Tibial nerve (tissue), 4 donors: ENCODE data around the gene DNMT3A. TPM values are rescaled to one million over a fixed set of nuclear protein-coding genes. Genes with fewer than 3 reads are reported as not detected.
A peak's percentile ranks its signal among the peaks of the same experiment; 100 is the strongest.

ENCODE experiments used
- DNase-seq, 2 donors: peaks; one replicate each; pipeline ENCODE4 v3.0.0-alpha.2; 2019; ENCODE audit warnings: low spot score in 2 of 2
- H3K27ac ChIP-seq, 4 donors: fragments of 200-600 bp; sonication (generic) in 3 of 4; one replicate each; pipeline ENCODE4 v1.5.1; 2017 to 2019; ENCODE audit warnings: mild to moderate bottlenecking in 1 of 4
- H3K27me3 ChIP-seq, 2 donors: fragments of 200-600 bp; sonication (generic) in 1 of 2; one replicate each; pipeline versions ENCODE4 v1.5.1 to v1.6.0; 2017 to 2019
- H3K36me3 ChIP-seq, 3 donors: fragments of 200-600 bp; sonication (generic); one replicate each; pipeline ENCODE4 v1.5.1; 2018 to 2019
- H3K4me1 ChIP-seq, 4 donors: fragments of 200-600 bp; sonication (generic) in 3 of 4; one replicate each; pipeline ENCODE4 v1.5.1; 2017 to 2019
- H3K4me3 ChIP-seq, 4 donors: fragments of 200-600 bp; sonication (generic) in 3 of 4; one replicate each; pipeline ENCODE4 v1.5.1; 2017 to 2019; ENCODE audit warnings: mild to moderate bottlenecking in 1 of 4, moderate library complexity in 1 of 4
- H3K9me3 ChIP-seq, 4 donors: fragments of 200-600 bp; sonication (generic) in 3 of 4; one replicate each; pipeline ENCODE4 v1.5.1; 2017 to 2019
- EP300 ChIP-seq, 2 donors: sonication (generic); formaldehyde crosslinking; IDR thresholded peaks; one replicate each; pipeline ENCODE4 v1.6.1; 2017; ENCODE audit warnings: antibody characterized with exemption in 2 of 2, mild to moderate bottlenecking in 1 of 2
- POLR2A ChIP-seq, 2 donors: fragments of 450-650 bp; IDR thresholded peaks; one replicate each; pipeline ENCODE4 v1.6.1; 2017; ENCODE audit warnings: antibody characterized with exemption in 2 of 2, mild to moderate bottlenecking in 2 of 2, moderate library complexity in 2 of 2
- WGBS, 2 donors: methylation state at CpG; one replicate each; pipeline ENCODE4 v1.1.5; 2018; 5-methylcytosine and 5-hydroxymethylcytosine counted together
- total RNA-seq, 4 donors: library from RNA; depleted of rRNA; stranded (reverse); fragments of >200 nt; gene quantifications; one replicate each; pipeline ENCODE4 v1.1.0, GENCODE V29; 2016
- TF ChIP-seq, protein P1 (sequence below), 5 experiments: fragments of 200-600 bp in 3 of 5; fragments of 450-650 bp in 2 of 5; sonication (generic) in 3 of 5; IDR thresholded peaks; one replicate each; pipeline ENCODE4 v1.5.1; 2016 to 2019; ENCODE audit warnings: antibody characterized with exemption in 5 of 5, mild to moderate bottlenecking in 3 of 5, moderate library complexity in 2 of 5

The DNMT3A gene
- total RNA-seq, 4 donors from 2014 or later: 17.4 to 28.4 (median 25.0) TPM

DNA sequence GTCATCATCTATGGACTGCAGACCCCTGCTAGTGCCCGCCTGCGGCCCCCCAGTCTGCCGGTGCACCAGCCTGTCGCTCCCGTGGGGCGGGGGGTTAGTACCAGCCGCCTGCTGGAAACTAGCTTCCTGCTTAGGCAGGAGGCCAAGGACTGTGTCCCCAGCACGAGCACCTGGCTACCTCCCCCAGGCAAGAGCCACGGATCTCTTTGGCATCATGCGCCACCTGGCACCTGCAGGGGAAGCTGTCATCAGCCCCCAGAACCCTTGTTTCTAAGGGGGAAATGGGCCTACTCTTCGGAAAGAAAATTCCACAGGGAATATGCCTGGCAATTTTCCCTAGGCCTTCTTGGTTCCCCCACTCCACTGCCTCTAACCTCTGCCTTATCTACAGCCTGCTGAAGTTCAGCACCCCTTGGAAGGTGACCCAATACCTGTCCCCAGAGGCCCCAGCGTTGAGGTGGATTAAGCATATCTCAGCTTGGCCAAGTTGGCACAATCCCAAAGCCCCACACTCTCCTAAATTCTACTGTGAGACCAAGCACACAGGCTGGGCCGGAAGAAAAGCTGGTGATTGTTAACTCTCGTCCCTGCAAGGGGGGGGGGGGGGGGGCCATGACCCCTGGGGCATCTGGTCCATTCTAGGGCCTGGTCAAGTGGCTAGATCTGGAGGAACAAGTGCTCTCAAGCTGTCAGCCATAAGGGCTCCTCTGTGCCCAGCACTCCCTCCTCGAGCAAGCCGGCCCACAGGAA lies 111.4 kb downstream of the DNMT3A start:
- Histone ChIP-seq H3K4me1 (peaks cover 0 to 35% (median 3%) of the 10 kb centered on the region in 4 donors), H3K27me3 (no peaks in the 10 kb centered on the region), H3K4me3 (no peak overlapping the region), H3K9me3 (no peaks in the 10 kb centered on the region), H3K27ac (peak overlapping the region in 2 of 4 donors; percentile 46 to 70), H3K36me3 (peaks cover 2 to 42% (median 8%) of the 10 kb centered on the region in 3 donors)
- no peak for TF ChIP-seq POLR2A (IDR thresholded peaks at IDR 0.05)
- TF ChIP-seq EP300 (IDR thresholded peaks at IDR 0.05): no peak
- TF ChIP-seq, protein P1, sequence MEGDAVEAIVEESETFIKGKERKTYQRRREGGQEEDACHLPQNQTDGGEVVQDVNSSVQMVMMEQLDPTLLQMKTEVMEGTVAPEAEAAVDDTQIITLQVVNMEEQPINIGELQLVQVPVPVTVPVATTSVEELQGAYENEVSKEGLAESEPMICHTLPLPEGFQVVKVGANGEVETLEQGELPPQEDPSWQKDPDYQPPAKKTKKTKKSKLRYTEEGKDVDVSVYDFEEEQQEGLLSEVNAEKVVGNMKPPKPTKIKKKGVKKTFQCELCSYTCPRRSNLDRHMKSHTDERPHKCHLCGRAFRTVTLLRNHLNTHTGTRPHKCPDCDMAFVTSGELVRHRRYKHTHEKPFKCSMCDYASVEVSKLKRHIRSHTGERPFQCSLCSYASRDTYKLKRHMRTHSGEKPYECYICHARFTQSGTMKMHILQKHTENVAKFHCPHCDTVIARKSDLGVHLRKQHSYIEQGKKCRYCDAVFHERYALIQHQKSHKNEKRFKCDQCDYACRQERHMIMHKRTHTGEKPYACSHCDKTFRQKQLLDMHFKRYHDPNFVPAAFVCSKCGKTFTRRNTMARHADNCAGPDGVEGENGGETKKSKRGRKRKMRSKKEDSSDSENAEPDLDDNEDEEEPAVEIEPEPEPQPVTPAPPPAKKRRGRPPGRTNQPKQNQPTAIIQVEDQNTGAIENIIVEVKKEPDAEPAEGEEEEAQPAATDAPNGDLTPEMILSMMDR (IDR thresholded peaks at IDR 0.05): no peak
- no peak for DNase-seq
- 46 to 53% methylated on average over 11 to 15 of the region's 16 CpGs for WGBS, 2 donors

GRCh38 chr2:25229279-25230197 lies 112.2 kb downstream of the DNMT3A start:
- no peak for DNase-seq
- Histone ChIP-seq H3K27ac (peak overlapping the region in 3 of 4 donors; percentile 35 to 76 (median 70)), H3K36me3 (peaks cover 2 to 36% (median 4%) of the 10 kb centered on the region in 3 donors), H3K9me3 (no peaks in the 10 kb centered on the region), H3K4me3 (no peak overlapping the region), H3K4me1 (peaks cover 0 to 34% (median 3%) of the 10 kb centered on the region in 4 donors), H3K27me3 (no peaks in the 10 kb centered on the region)
- 47 to 48% methylated on average over 15 of the region's 15 CpGs for WGBS, 2 donors
- TF ChIP-seq, protein P1 (IDR thresholded peaks at IDR 0.05): no peak
- TF ChIP-seq POLR2A (IDR thresholded peaks at IDR 0.05) (no peak), EP300 (IDR thresholded peaks at IDR 0.05) (no peak)

DNA sequence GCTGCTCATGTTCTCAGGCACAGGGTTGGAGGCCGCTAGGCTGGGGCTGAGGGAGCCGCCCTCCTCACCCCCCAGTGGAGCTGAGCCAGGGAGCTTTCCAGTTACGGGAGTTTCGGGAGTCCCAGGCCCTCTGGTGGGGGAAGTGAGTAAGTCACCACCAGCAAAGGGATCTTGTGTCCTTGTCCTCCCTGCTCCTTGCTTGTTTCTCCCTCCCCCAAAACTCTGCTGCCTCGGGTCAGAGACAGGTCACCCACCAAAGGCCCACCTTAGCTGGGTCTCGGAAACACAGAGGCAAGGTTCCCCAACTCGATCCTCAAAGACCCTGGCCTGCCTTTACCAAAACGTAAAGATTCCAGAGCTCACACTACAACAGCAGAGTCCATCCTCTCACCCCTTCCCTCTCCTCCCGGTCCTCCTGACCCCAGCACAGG lies 112.9 kb downstream of the DNMT3A start:
- Histone ChIP-seq H3K27ac (peak overlapping the region in 3 of 4 donors; percentile 35 to 76 (median 70)), H3K9me3 (no peaks in the 10 kb centered on the region), H3K4me1 (peaks cover 0 to 30% (median 3%) of the 10 kb centered on the region in 4 donors), H3K27me3 (no peaks in the 10 kb centered on the region), H3K36me3 (peaks cover 1 to 29% (median 4%) of the 10 kb centered on the region in 3 donors), H3K4me3 (no peak overlapping the region)
- DNase-seq: peak; percentile 34 to 67
- 11 to 15% methylated on average over 9 of the region's 9 CpGs for WGBS, 2 donors
- no peak for TF ChIP-seq POLR2A (IDR thresholded peaks at IDR 0.05)
- TF ChIP-seq, protein P1 (IDR thresholded peaks at IDR 0.05): peak; percentile 52 to 81 (median 77)

DNA sequence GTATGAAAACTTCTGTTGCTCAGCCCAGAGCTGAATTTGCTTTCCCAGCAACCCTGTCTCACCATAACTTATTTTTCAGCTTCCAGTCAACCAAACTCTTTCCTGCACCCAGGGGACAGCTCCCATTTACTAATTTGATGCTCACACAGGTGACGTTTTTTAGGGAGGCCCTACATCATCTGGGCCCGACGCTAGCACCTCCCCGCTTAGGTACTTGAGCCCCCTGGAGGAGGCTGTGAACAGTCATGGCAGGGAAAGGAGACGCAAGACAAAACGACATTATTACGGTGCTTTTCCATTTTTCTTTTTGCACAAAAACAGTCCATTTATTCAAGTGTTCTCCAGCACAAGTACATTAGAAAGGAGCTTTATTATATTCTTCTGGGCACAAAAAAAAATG lies 114.1 kb downstream of the DNMT3A start:
- H3K4me3 ChIP-seq: no peak overlapping the region
- TF ChIP-seq EP300 (IDR thresholded peaks at IDR 0.05) (no peak), POLR2A (IDR thresholded peaks at IDR 0.05) (no peak)
- TF ChIP-seq, protein P1 (IDR thresholded peaks at IDR 0.05): no peak
- H3K9me3 ChIP-seq: no peaks in the 10 kb centered on the region
- DNase-seq: no peak
- 64 to 68% methylated on average over 7 of the region's 7 CpGs for WGBS, 2 donors
- H3K27ac ChIP-seq: no peak overlapping the region
- peaks cover 0 to 17% (median 0%) of the 10 kb centered on the region in 3 donors for H3K36me3 ChIP-seq
- H3K27me3 ChIP-seq: no peaks in the 10 kb centered on the region
- H3K4me1 ChIP-seq: peaks cover 0 to 30% (median 3%) of the 10 kb centered on the region in 4 donors
